IPS-15b (cell line): ENCODE data around the gene QRICH1.

Experiments
- H3K27me3 ChIP-seq: one replicate; pipeline ENCODE4 v1.6.1; 2013; ENCODE audit warnings: low read length; ENCODE audit not compliant: control insufficient read depth, insufficient read depth
- H3K36me3 ChIP-seq: one replicate; pipeline ENCODE4 v1.6.1; 2013; ENCODE audit warnings: low read length; ENCODE audit not compliant: control insufficient read depth, insufficient read depth
- H3K4me1 ChIP-seq: one replicate; pipeline ENCODE4 v1.6.1; 2013; ENCODE audit warnings: mild to moderate bottlenecking, low read length; ENCODE audit not compliant: control insufficient read depth, insufficient read depth
- H3K4me3 ChIP-seq: one replicate; pipeline ENCODE4 v1.5.1; 2013; ENCODE audit warnings: low read depth, low read length
- H3K9ac ChIP-seq: one replicate; pipeline ENCODE4 v1.6.1; 2013; ENCODE audit warnings: low read depth, mild to moderate bottlenecking, low read length
- H3K9me3 ChIP-seq: one replicate; pipeline ENCODE4 v1.6.1; 2013; ENCODE audit warnings: mild to moderate bottlenecking, low read length; ENCODE audit not compliant: control insufficient read depth, insufficient read depth

Gene QRICH1

DNA sequence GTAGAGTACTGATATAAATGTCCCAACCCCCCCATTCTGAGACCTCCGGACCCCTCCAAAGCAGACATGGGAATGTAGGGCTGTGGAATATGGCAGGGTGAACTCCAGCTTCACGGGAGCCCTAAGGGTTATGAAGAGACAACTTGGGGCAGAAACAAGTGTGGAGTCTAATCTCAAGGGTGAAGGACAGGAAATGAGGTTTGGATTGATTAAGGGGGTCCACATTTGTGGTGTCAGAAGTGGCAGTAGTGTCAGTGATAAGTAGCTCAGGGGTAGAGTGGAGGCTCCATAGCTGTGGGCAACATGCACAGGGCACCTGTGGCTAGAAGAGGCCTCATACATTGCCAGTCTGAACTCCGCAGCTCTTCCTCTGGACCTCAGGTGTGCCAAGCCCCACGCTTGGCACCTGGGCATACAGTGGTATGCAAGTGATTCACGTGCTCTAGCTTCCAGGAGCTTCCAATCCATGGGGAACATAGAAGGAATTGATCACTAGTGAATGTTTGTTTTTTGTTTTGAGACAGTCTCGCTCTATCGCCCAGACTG, 108.0 kb downstream of the QRICH1 start:
- Histone ChIP-seq H3K9me3 (no peaks in the 10 kb centered on the region), H3K27me3 (no peaks in the 10 kb centered on the region), H3K4me3 (no peak overlapping the region), H3K36me3 (peaks cover 18% of the 10 kb centered on the region), H3K9ac (no peak overlapping the region), H3K4me1 (peaks cover 4% of the 10 kb centered on the region)

DNA sequence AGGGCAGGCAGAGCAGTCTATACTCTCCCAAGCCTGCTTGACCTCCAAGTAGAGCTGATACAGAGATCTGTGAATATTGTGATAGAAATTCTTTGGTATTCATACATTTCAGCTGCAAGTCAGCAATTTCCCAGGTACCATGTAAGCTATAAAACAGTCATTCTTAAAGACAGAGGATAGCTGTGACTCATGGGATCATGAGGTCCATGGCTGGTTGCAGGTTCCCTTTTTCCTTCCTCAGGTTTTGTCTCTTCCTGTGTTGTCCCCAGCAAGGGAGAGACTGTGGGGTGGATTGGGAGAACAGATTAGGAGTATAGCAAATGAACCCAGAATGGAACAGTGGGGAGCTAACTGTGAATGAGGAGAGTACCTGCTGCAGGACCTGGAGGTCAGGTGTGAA, 109.2 kb downstream of the QRICH1 start:
- Histone ChIP-seq H3K9me3 (no peaks in the 10 kb centered on the region), H3K9ac (no peak overlapping the region), H3K27me3 (no peaks in the 10 kb centered on the region), H3K4me3 (no peak overlapping the region), H3K4me1 (peaks cover 3% of the 10 kb centered on the region), H3K36me3 (peaks cover 27% of the 10 kb centered on the region)

DNA sequence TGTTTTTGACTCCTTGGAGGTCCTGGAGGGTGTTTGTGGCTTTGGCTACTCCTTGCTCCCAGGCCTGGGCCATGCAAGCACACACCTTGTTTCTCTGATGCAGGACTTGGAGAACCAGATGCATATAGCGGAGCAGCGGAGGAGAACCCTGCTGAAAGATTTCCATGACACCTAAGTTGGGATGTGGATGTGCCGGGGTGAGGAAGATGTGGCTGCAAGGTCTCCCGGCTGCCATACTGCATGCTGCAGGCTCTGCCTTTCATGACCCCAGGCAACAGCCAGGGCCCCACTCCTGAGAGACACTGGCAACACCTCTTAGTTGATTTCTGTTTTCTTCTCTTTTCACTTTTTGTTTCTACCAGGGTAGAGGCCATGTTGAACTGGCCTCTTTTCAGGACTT, 110.8 kb downstream of the QRICH1 start:
- H3K4me3 ChIP-seq, result no peak overlapping the region
- no peaks in the 10 kb centered on the region for H3K9me3 ChIP-seq
- H3K9ac ChIP-seq, result no peak overlapping the region
- no peaks in the 10 kb centered on the region for H3K27me3 ChIP-seq
- no peaks in the 10 kb centered on the region for H3K4me1 ChIP-seq
- peaks cover 34% of the 10 kb centered on the region for H3K36me3 ChIP-seq

- Histone ChIP-seq H3K27me3 (no peaks in the 10 kb centered on the region), H3K4me1 (no peaks in the 10 kb centered on the region), H3K9ac (no peak overlapping the region), H3K4me3 (no peak overlapping the region), H3K9me3 (no peaks in the 10 kb centered on the region), H3K36me3 (peaks cover 34% of the 10 kb centered on the region)
Observed at GRCh38 chr3:48982686-48983085, 111.2 kb downstream of the QRICH1 start.

DNA sequence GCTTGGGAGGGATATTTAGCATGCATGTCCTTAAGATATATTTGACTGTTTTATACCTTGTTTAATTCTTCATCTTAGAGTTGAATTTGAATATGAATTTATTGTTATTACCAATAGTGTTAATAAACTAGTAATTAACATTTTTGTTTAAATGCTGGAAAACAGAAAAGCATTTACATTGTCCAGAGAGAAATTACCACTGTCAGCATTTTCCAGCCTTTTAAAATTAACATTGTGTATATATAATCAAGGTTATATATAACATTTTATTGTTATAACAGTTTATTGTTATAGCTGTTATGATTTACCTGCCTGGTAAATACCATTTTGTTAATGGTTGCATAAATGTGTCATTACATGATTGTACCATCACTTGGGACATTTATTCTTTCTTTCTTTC, 111.9 kb downstream of the QRICH1 start:
- Histone ChIP-seq H3K9ac (no peak overlapping the region), H3K9me3 (no peaks in the 10 kb centered on the region), H3K4me3 (no peak overlapping the region), H3K4me1 (no peaks in the 10 kb centered on the region), H3K27me3 (no peaks in the 10 kb centered on the region), H3K36me3 (peaks cover 38% of the 10 kb centered on the region)

GRCh38 chr3:48980295-48980694, 113.6 kb downstream of the QRICH1 start:
- H3K4me1 ChIP-seq, result no peaks in the 10 kb centered on the region
- H3K9ac ChIP-seq, result no peak overlapping the region
- no peaks in the 10 kb centered on the region for H3K9me3 ChIP-seq
- H3K36me3 ChIP-seq, result peaks cover 48% of the 10 kb centered on the region
- no peaks in the 10 kb centered on the region for H3K27me3 ChIP-seq
- no peak overlapping the region for H3K4me3 ChIP-seq
